Measurements from ENCODE around the gene CCDC12. TPM values are rescaled to one million over a fixed set of nuclear protein-coding genes. Genes with fewer than 3 reads are reported as not detected.

The CCDC12 gene
- total RNA-seq, 1 donor from 2014 or later: 33.0 TPM

DNA sequence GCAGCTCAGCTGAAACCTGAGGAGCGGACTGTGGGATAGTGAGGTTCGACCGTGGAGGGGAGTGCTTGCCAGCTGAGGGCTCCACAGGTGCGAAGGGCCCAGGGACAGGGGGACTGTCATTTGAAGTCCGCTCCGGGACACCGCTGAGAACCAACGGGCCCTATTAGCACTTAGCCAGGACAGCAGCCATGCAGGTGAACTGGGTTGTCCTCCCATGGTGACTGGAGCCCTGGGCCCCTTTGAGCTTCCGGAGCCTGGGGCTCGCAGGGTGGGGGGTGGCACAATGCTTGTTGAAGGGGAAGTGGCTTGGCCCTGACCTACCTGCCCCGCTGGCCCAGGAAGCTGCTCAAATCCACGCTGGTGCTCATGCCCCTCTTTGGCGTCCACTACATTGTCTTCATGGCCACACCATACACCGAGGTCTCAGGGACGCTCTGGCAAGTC, 74.3 kb downstream of the CCDC12 start:
- no peak for DNase-seq (ENCODE audit: low read depth)
- peaks cover 14% of the 10 kb centered on the region for H3K27me3 ChIP-seq (ENCODE audit: control insufficient read depth, insufficient read depth, low read length)
- TF ChIP-seq CTCF (IDR thresholded peaks at IDR 0.05; ENCODE audit: insufficient read depth, low read length, poor library complexity, severe bottlenecking): no peak
- H3K4me3 ChIP-seq (ENCODE audit: low read depth, low read length): no peak overlapping the region
- H3K36me3 ChIP-seq (ENCODE audit: control insufficient read depth, insufficient read depth, low read length): no peaks in the 10 kb centered on the region

- peaks cover 14% of the 10 kb centered on the region for H3K27me3 ChIP-seq (ENCODE audit: control insufficient read depth, insufficient read depth, low read length)
- no peak for TF ChIP-seq CTCF (IDR thresholded peaks at IDR 0.05; ENCODE audit: insufficient read depth, low read length, poor library complexity, severe bottlenecking)
- H3K36me3 ChIP-seq (ENCODE audit: control insufficient read depth, insufficient read depth, low read length): no peaks in the 10 kb centered on the region
- DNase-seq (ENCODE audit: low read depth): no peak
- no peak overlapping the region for H3K4me3 ChIP-seq (ENCODE audit: low read depth, low read length)
These were observed 74.9 kb downstream of the CCDC12 start for GRCh38 chr3:46901591-46902187.

GRCh38 chr3:46901061-46901460, 75.5 kb downstream of the CCDC12 start:
- no peaks in the 10 kb centered on the region for H3K36me3 ChIP-seq (ENCODE audit: control insufficient read depth, insufficient read depth, low read length)
- no peak for TF ChIP-seq CTCF (IDR thresholded peaks at IDR 0.05; ENCODE audit: insufficient read depth, low read length, poor library complexity, severe bottlenecking)
- peaks cover 14% of the 10 kb centered on the region for H3K27me3 ChIP-seq (ENCODE audit: control insufficient read depth, insufficient read depth, low read length)
- H3K4me3 ChIP-seq (ENCODE audit: low read depth, low read length): no peak overlapping the region
- DNase-seq (ENCODE audit: low read depth): no peak

DNA sequence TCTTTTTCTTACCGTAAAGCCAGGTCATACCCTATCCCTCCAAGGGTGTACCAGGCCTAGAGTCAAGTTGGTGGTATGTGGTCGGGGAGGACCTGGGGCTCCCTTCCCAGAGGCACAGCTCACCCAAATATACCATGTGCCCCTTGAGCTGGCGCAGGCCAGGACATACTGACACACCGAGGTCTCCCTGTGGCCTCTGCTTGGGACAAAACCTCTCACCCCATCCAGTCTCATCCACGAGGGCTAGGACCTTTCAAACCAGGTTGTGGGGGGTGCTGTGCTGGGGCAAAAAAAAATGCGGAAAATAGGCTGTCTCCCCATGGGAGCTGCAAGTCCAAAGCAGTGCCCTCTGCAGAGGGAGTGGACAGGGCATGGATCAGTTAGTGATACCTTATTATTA, 76.2 kb downstream of the CCDC12 start:
- peaks cover 14% of the 10 kb centered on the region for H3K27me3 ChIP-seq (ENCODE audit: control insufficient read depth, insufficient read depth, low read length)
- H3K36me3 ChIP-seq (ENCODE audit: control insufficient read depth, insufficient read depth, low read length): no peaks in the 10 kb centered on the region
- no peak for TF ChIP-seq CTCF (IDR thresholded peaks at IDR 0.05; ENCODE audit: insufficient read depth, low read length, poor library complexity, severe bottlenecking)
- H3K4me3 ChIP-seq (ENCODE audit: low read depth, low read length): no peak overlapping the region
- no peak for DNase-seq (ENCODE audit: low read depth)

DNA sequence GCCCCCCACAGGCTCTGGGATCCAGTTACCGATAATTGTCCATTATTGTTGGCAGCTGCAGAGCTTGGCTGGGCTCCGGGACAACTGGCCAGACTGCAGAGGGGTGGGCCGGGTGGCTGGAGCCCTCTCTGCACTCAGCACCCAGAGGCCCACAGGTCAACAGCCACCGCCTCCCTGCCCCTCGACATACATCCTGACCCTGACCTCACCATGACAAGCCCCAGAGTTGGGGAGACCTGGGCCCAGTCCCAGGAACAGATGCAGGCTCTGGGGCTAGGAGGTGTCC, 76.6 kb downstream of the CCDC12 start:
- Histone ChIP-seq H3K4me3 (ENCODE audit: low read depth, low read length) (no peak overlapping the region), H3K36me3 (ENCODE audit: control insufficient read depth, insufficient read depth, low read length) (no peaks in the 10 kb centered on the region), H3K27me3 (ENCODE audit: control insufficient read depth, insufficient read depth, low read length) (peaks cover 14% of the 10 kb centered on the region)
- no peak for TF ChIP-seq CTCF (IDR thresholded peaks at IDR 0.05; ENCODE audit: insufficient read depth, low read length, poor library complexity, severe bottlenecking)
- no peak for DNase-seq (ENCODE audit: low read depth)

All from kidney epithelial cell (primary cell).